ENCODE measurements around the gene ENTPD1. TPM values are rescaled to one million over a fixed set of nuclear protein-coding genes. Genes with fewer than 3 reads are reported as not detected.

ENTPD1 gene
- polyA plus RNA-seq, 2 donors: 2.4 to 3.7 TPM

Other genes with a start within 250 kb of the ENTPD1 start
- gene SORBS1, start 194.8 kb upstream of the ENTPD1 start, polyA plus RNA-seq: 10 to 100 TPM; 32.7 to 66.3 TPM
- gene ALDH18A1, start 99.5 kb upstream of the ENTPD1 start, polyA plus RNA-seq: 10 to 100 TPM; 15.7 to 18.5 TPM
- 10 to 100 TPM in 1 of 2 donors, 1 to 10 TPM in 1; 6.4 to 10.5 TPM for gene TCTN3, start 62.2 kb upstream of the ENTPD1 start, polyA plus RNA-seq
- under 1 TPM; 0.13 to 0.28 TPM for gene CC2D2B, start 151.8 kb downstream of the ENTPD1 start, polyA plus RNA-seq

Measured in esophagus (tissue), 2 donors.